OCI-LY1 (cell line): Measurements from ENCODE around the gene REC8.

Experiments
- H2AFZ ChIP-seq: fragments of 200-600 bp; sonication (generic), shearing (Covaris generic); 2 replicates; pipeline ENCODE4 v1.6.0; 2014; ENCODE audit warnings: antibody characterized with exemption, mild to moderate bottlenecking, low read length
- H3F3A ChIP-seq: fragments of 200-600 bp; sonication (generic), shearing (Covaris generic); 2 replicates; pipeline ENCODE4 v1.6.0; 2014; ENCODE audit warnings: mild to moderate bottlenecking, antibody characterized with exemption, low read length, moderate library complexity; ENCODE audit not compliant: insufficient read depth
- H3K27ac ChIP-seq: fragments of 200-600 bp; sonication (generic); 2 replicates; pipeline ENCODE4 v1.5.1; 2014; ENCODE audit warnings: low read length, mixed run types, mild to moderate bottlenecking, low read depth; ENCODE audit not compliant: poor library complexity, severe bottlenecking
- H3K27me3 ChIP-seq: fragments of 200-600 bp; sonication (generic); 2 replicates; pipeline ENCODE4 v1.6.0; 2014; ENCODE audit warnings: antibody characterized with exemption, mild to moderate bottlenecking, low read length, moderate library complexity; ENCODE audit not compliant: insufficient read depth
- H3K36me3 ChIP-seq: fragments of 200-600 bp; sonication (generic); 2 replicates; pipeline ENCODE4 v1.6.1; 2014; ENCODE audit warnings: mild to moderate bottlenecking, antibody characterized with exemption, low read length, moderate library complexity, mixed read lengths; ENCODE audit not compliant: insufficient read depth
- H3K4me1 ChIP-seq: fragments of 200-600 bp; sonication (generic); 2 replicates; pipeline ENCODE4 v1.5.1; 2014; ENCODE audit warnings: mild to moderate bottlenecking, low read length, moderate library complexity; ENCODE audit not compliant: insufficient read depth, severe bottlenecking
- H3K4me2 ChIP-seq: fragments of 200-600 bp; sonication (generic), shearing (Covaris generic); 2 replicates; pipeline ENCODE4 v1.6.1; 2014; ENCODE audit warnings: low read length
- H3K4me3 ChIP-seq: fragments of 200-600 bp; sonication (generic); 2 replicates; pipeline ENCODE4 v1.5.1; 2014; ENCODE audit warnings: low read length, low read depth, mild to moderate bottlenecking, mixed read lengths; ENCODE audit not compliant: poor library complexity, severe bottlenecking
- H3K79me2 ChIP-seq: fragments of 200-600 bp; shearing (Covaris generic); 2 replicates; pipeline ENCODE4 v1.6.1; 2016; ENCODE audit warnings: mixed run types, low read length, mixed read lengths; ENCODE audit not compliant: insufficient read depth
- H3K9ac ChIP-seq: fragments of 200-600 bp; sonication (generic), shearing (Covaris generic); 2 replicates; pipeline ENCODE4 v1.6.1; 2014; ENCODE audit warnings: mild to moderate bottlenecking, low read length, mixed read lengths
- H3K9me2 ChIP-seq: fragments of 200-600 bp; sonication (generic), shearing (Covaris generic); 2 replicates; pipeline ENCODE4 v1.6.1; 2014; ENCODE audit warnings: low read depth, mild to moderate bottlenecking, low read length, mixed read lengths
- H3K9me3 ChIP-seq: fragments of 200-600 bp; shearing (Covaris generic); 2 replicates; pipeline ENCODE4 v1.6.1; 2014; ENCODE audit warnings: low read length, mixed read lengths
- H4K20me1 ChIP-seq: fragments of 200-600 bp; sonication (generic), shearing (Covaris generic); 2 replicates; pipeline ENCODE4 v1.6.0; 2016; ENCODE audit warnings: mild to moderate bottlenecking, low read length; ENCODE audit not compliant: insufficient read depth
- EZH2 ChIP-seq: fragments of 200-600 bp; sonication (generic), shearing (Covaris generic); IDR thresholded peaks from 2 replicates; pipeline ENCODE4 v1.8.0; 2017; ENCODE audit warnings: borderline replicate concordance, mixed run types, mild to moderate bottlenecking, antibody characterized with exemption, low read length, moderate library complexity, mixed read lengths
- TF ChIP-seq, protein P1 (sequence below): fragments of 200-600 bp; sonication (generic), shearing (Covaris generic); IDR thresholded peaks from 2 replicates; pipeline ENCODE4 v1.5.1; 2017; ENCODE audit warnings: mild to moderate bottlenecking, antibody characterized with exemption, low read length, moderate library complexity, mixed read lengths

Gene REC8

GRCh38 chr14:24133735-24134134 lies 38.1 kb upstream of the REC8 start:
- no peak overlapping the region for H3K27ac ChIP-seq
- H3K4me3 ChIP-seq = no peak overlapping the region
- no peak overlapping the region for H3K9ac ChIP-seq
- H3F3A ChIP-seq = no peaks in the 10 kb centered on the region
- H3K36me3 ChIP-seq = peaks cover 17% of the 10 kb centered on the region
- H3K9me2 ChIP-seq = no peaks in the 10 kb centered on the region
- no peaks in the 10 kb centered on the region for H4K20me1 ChIP-seq
- TF ChIP-seq EZH2 = no peak
- H3K4me1 ChIP-seq = peaks cover 29% of the 10 kb centered on the region
- no peaks in the 10 kb centered on the region for H3K79me2 ChIP-seq
- H3K9me3 ChIP-seq = no peaks in the 10 kb centered on the region
- H2AFZ ChIP-seq = no peak overlapping the region
- H3K27me3 ChIP-seq = no peaks in the 10 kb centered on the region
- no peak overlapping the region for H3K4me2 ChIP-seq

DNA sequence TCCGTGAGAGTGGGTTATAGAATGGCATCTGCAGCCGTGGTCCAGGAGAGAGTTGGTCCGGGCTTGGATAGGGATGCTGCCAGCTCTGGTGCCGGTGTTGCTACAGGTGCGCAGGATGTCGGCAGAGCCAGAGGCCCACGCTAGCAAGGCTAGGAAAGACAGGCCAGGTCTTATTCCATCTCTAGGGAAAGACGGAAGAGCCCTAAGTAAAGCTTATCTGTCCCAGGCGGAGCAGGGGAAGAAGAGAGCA lies 36.4 kb upstream of the REC8 start:
- peak overlapping the region; percentile 78 for H3K4me2 ChIP-seq
- H3K4me3 ChIP-seq = peak overlapping the region; percentile 98
- peaks cover 41% of the 10 kb centered on the region for H3K4me1 ChIP-seq
- H2AFZ ChIP-seq = no peak overlapping the region; the same call in 1 of the 2 replicates
- no peaks in the 10 kb centered on the region for H3K27me3 ChIP-seq
- no peak overlapping the region for H3K27ac ChIP-seq
- H3K9me2 ChIP-seq = no peaks in the 10 kb centered on the region
- no peaks in the 10 kb centered on the region for H3K9me3 ChIP-seq
- no peaks in the 10 kb centered on the region for H4K20me1 ChIP-seq
- TF ChIP-seq, protein P1, sequence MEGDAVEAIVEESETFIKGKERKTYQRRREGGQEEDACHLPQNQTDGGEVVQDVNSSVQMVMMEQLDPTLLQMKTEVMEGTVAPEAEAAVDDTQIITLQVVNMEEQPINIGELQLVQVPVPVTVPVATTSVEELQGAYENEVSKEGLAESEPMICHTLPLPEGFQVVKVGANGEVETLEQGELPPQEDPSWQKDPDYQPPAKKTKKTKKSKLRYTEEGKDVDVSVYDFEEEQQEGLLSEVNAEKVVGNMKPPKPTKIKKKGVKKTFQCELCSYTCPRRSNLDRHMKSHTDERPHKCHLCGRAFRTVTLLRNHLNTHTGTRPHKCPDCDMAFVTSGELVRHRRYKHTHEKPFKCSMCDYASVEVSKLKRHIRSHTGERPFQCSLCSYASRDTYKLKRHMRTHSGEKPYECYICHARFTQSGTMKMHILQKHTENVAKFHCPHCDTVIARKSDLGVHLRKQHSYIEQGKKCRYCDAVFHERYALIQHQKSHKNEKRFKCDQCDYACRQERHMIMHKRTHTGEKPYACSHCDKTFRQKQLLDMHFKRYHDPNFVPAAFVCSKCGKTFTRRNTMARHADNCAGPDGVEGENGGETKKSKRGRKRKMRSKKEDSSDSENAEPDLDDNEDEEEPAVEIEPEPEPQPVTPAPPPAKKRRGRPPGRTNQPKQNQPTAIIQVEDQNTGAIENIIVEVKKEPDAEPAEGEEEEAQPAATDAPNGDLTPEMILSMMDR = no peak
- no peak for TF ChIP-seq EZH2
- peaks cover 9% of the 10 kb centered on the region for H3K79me2 ChIP-seq
- no peaks in the 10 kb centered on the region for H3F3A ChIP-seq
- peaks cover 28% of the 10 kb centered on the region for H3K36me3 ChIP-seq
- peak overlapping the region; percentile 94 for H3K9ac ChIP-seq

GRCh38 chr14:24135834-24136683 lies 35.8 kb upstream of the REC8 start, which contains the start of gene PSME1:
PSME1 (plus strand) TSS chr14:24136194; CDS start chr14:24136263, 69 bp downstream.
- H3K27ac ChIP-seq = peak within 1 kb of the TSS; percentile 48
- H3K9ac ChIP-seq = peak within 1 kb of the TSS; percentile 94
- H3K4me1 ChIP-seq = peaks cover 41% of the 10 kb centered on the region
- no peaks in the 10 kb centered on the region for H3K27me3 ChIP-seq
- peaks cover 28% of the 10 kb centered on the region for H3K36me3 ChIP-seq
- no peak within 1 kb of the TSS; the same call in 1 of the 2 replicates for H2AFZ ChIP-seq
- no peaks in the 10 kb centered on the region for H4K20me1 ChIP-seq
- H3K9me2 ChIP-seq = no peaks in the 10 kb centered on the region
- TF ChIP-seq, protein P1 = no peak
- no peak for TF ChIP-seq EZH2
- no peaks in the 10 kb centered on the region for H3K9me3 ChIP-seq
- H3K79me2 ChIP-seq = peaks cover 14% of the 10 kb centered on the region
- peak within 1 kb of the TSS; percentile 78 for H3K4me2 ChIP-seq
- H3F3A ChIP-seq = no peaks in the 10 kb centered on the region
- peak within 1 kb of the TSS; percentile 98 for H3K4me3 ChIP-seq
